GM21529 (cell line): Measurements from ENCODE around the gene CLEC18C.
"Not testable (repeated sequence)": the region's sequence is repeated elsewhere in the genome, so short reads cannot be mapped to it uniquely, and the experiment has no call there.

Source experiments
- ATAC-seq: cut with Tn5 transposase; IDR thresholded peaks from one replicate; pipeline ENCODE4 v1.9.1; 2021; ENCODE audit not compliant: unreplicated experiment

CLEC18C gene

DNA sequence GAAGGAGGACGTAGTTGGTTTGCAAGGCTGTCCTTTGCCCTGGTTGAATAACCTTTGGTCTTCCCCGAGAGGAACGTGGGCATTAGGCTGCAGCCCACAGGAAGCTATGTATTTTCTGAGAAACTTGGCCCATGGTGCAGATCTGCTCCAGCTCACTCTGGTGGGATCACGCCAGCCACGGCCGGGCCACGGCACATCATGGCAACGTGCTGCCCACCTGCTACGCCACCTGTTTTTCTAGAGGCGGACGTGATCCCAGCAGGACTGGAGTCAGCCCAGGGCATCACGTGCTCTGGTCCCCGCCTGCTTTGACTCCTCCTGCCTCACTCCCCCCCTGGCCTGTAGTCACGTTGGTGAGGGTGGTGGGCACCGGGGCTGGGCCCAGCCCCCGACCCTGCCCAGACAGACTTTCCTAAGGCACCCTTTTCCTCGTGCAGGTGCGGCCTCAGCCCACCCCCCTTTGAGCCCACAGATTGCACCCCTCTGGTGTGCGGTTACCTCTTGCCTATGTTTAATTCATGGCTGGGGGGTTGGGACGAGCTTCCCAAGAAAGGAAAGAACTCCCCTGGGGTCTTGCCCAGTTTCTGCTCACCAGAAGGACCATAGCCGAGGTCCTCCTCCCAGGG, at the start of gene CLEC18C:
Gene CLEC18C (plus strand): TSS at position 576 of the 626 bp plus-strand sequence. CDS start 492 bp downstream, outside the sequence.
- ATAC-seq: not testable (repeated sequence)

DNA sequence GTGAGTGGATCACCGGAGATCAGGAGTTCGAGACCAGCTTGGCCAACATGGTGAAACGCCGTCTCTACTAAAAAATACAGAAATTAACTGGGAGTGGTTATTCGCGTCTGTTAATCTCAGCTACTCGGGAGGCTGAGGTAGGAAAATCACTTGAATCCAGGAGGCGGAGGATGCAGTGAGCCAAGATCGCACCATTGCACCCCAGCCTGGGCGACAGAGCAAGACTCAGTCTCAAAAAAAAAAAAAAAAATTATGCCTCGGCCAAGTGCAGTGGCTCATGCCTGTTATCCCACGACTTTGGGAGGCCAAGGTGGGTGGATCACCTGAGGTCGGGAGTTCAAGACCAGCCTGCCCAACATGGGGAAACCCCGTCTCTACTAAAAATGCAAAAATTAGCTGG, 49.8 kb upstream of the CLEC18C start:
- not testable (repeated sequence) for ATAC-seq

DNA sequence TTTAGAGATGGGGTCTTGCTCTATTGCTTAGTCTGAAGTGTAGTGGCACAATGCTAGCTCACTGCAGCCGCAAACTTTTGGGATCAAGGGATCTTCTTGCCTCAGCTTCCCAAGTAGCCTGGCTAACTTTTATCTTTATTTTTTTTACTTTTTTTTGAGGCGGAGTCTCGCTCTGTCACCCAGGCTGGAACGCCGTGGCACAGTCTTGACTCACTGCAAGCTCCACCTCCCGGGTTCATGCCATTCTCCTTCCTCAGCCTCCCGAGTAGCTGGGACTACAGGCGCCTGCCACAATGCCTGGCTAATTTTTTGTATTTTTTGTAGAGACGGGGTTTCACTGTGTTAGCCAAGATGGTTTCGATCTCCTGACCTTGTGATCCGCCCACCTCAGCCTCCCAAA, 47.4 kb upstream of the CLEC18C start:
- ATAC-seq: not testable (repeated sequence)

DNA sequence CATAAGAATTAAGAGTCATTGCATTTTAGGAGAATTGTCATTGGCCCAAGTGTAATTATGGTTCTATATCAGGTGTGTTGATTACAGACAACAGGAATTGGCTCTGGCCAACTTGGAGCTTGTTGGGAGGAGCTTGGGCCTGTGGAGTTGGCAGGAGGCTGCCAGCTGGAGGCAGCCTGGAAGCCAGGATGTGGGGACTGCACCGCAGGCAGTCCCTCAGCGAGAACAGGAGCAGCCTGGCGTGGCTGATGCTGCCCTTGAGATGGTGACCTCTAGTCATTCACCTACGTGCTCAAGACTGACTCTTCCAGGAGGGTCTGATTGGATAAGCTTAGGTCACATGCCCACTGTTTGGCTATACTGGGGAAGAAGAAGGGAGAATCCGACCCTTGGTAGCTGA, 45.9 kb upstream of the CLEC18C start:
- not testable (repeated sequence) for ATAC-seq

DNA sequence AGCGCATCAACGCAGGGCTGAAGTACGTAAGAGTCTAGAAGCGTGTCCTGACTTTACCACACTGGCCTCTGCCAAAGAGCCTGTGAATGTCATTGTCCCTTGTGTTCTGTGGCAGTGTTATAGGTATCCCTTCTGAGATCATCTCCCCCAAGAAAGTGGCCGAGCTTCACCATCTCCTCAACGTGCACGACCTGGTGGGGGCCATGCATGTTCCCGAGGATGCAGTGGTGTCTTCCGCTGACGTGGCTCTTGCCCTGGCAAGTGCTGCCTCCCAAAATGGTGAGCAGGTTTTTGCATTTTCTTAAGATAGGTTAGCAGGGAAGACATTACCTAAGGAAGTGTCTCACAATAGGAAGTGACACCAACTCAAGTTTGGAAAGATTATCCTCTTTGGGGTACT, 44.7 kb upstream of the CLEC18C start:
- not testable (repeated sequence) for ATAC-seq

DNA sequence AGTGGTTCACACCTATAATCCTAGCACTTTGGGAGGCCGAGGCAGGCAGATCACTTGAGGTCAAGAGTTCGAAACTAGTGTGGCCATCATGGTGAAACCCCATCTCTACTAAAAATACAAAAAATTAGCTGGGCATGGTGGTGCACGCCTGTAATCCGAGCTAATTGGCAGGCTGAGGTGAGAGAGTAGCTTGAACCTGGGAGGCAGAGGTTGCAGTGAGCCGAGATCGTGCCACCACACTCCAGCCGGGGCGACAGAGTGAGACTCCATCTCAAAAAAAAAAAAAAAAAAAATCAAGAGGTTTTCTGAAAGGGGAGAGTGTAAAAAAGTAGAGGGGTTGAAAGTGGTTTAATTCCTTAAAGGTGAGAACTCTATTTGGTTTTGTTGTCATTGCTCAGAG, 37.8 kb upstream of the CLEC18C start:
- not testable (repeated sequence) for ATAC-seq

DNA sequence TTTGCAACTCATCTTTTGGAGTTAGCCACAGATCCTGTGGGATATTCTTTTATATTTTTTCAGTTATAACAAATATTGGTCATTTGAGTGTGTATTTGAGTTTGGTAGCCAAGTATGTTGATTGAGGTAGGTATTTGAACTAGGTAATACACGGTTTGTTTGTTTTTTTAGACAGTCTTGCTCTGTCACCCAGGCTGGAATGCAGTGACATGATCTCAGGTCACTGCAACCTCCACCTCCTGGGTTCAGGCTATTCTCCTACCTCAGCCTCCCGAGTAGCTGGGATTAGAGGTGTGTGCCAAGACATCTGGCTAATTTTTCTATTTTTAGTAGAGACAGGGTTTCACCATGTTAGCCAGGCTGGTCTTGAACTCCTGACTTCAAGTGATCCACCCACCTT, 37.0 kb upstream of the CLEC18C start:
- not testable (repeated sequence) for ATAC-seq

DNA sequence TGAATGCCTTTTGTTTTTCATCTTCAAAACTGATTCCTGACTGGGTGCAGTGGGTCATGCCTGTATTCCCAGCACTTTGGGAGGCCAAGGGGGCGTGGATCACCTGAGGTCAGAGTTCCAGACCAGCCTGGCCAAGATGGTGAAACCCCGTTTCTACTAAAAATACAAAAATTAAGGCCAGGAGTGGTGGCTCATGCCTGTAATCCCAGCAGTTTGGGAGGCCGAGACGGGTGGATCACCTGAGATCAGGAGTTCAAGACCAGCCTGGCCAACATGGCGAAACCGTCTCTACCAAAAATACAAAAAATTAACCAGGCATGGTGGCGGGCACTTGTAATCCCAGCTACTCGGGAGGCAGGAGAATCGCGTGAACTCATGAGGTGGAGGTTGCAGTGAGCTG, 30.8 kb upstream of the CLEC18C start:
- not testable (repeated sequence) for ATAC-seq

DNA sequence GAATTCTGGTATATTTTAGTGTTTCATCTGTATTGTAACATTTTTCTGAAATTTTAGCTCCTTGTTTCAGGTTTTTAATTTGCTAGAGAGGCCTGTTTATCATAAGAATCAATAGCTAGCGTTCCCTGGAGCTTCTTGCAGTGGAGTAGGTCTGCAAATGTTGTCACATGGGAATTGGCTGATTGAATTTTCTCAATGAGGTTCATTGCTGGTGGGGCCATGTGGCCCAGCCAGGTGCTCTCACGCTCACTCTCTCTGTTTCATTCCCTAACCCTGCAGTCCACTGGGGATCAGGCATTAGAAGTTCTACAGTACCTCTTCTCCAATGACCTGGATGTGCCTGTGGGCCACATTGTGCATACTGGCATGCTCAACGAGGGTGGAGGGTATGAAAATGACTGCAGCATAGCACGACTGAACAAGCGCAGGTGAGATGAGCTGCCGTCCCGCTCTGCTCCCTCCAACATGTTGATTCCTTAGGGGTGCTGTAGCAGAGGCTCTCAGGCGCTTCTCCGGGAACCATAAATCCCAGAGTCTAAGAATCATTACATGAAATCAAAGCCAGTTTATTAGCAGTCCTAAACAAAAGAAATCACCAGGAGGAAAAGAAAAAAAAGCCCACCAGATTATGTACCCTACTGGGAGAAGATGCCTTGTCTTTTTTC, 30.2 kb upstream of the CLEC18C start:
- not testable (repeated sequence) for ATAC-seq

DNA sequence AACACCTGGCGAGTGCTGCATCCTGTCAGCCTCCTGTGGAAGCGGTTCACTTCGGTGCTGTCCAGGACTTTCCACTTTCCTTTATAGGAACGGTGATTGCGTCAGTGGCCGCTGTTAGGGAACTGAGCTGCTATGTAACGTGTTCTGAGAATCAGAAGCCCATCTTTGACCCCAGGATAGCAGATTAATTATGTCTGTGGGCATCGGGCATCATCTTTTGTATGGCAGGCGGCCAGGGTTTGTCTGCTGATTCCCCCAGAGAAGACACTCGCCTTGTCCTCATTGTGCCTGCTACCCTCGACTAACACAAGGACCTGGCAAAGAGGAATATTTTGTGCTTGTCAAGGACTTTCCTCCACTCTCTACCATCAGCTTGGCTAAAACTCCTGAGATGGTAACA, 25.7 kb upstream of the CLEC18C start:
- not testable (repeated sequence) for ATAC-seq

DNA sequence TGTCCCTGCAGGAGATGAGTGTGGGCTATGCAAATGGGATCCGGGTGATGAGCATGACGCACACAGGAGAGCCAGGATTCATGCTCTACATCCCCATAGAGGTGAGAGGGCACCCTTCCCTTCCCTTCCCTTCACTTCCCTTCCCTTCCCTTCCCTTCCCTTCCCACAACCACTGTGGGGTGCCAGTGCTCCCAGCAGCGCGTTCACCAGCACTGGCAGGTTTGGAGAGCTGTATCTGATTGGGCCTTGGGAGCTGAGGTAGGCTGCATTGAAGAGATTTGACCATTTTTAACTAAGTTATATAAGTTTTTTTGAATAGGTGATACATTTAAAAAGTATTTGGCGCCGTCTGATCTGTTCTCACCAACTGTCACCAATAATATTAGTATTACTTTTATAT, 25.1 kb upstream of the CLEC18C start:
- ATAC-seq: not testable (repeated sequence)

DNA sequence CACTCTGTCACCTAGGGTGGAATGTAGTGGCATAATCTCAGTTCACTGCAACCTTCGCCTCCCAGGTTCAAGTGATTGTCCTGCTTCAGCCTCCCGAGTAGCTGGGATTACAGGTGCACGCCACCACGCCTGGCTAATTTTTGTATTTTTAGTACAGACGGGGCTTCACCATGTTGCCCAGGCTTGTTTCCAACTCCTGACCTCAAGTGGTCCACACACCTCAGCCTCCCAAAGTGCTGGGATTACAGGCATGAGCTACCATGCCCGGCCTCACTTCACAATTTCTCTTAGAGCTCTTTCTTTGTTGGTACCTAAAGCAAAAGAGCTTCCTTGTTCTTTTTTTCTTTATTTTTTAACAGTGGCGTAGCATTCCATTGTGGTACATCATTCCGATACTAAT, 24.3 kb upstream of the CLEC18C start:
- not testable (repeated sequence) for ATAC-seq

DNA sequence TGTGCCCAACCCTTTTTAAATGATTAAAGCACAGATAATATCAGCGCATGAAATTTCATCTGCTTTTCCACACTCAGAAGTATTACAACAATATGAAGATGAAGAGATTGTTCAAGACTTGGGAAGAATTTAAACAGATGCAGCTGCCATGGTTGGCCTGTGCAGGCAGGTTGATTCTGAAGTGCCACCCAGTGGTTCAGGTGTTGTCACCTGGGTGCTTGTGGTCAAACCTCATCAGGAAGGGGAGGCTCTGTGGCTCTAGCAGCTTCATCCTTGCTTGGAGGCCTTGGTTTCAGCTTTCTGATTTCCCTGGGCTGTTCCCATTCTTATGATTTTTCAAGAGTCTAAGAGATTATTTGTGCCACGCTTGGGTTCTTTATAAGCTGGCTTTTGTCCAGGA, 22.2 kb upstream of the CLEC18C start:
- no peak for ATAC-seq

DNA sequence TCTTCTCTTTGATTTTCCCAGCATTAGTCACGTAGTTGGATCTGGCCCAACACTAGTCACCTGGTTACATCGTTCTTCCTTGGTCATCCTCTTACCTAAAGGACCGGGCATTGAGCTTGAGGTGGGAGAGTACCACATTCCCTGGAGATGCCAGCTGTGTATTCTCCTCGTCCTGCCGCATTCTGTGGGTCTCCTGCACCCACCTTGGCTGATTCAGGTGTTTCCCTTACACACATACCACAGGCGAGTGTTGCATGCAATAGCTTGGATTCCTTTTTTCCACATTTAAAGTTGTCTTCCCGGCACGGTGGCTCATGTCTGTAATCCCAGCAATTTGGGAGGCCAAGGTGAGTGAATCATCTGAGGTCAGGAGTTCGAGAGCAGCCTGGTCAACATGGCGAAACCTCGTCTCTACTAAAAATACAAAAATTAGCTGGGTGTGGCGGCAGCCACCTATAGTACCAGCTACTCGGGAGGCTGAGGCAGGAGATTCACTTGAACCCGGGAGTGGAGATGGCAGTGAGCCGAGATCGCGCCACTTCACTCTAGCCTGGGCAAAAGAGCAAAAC, 21.6 kb upstream of the CLEC18C start:
- no peak for ATAC-seq

DNA sequence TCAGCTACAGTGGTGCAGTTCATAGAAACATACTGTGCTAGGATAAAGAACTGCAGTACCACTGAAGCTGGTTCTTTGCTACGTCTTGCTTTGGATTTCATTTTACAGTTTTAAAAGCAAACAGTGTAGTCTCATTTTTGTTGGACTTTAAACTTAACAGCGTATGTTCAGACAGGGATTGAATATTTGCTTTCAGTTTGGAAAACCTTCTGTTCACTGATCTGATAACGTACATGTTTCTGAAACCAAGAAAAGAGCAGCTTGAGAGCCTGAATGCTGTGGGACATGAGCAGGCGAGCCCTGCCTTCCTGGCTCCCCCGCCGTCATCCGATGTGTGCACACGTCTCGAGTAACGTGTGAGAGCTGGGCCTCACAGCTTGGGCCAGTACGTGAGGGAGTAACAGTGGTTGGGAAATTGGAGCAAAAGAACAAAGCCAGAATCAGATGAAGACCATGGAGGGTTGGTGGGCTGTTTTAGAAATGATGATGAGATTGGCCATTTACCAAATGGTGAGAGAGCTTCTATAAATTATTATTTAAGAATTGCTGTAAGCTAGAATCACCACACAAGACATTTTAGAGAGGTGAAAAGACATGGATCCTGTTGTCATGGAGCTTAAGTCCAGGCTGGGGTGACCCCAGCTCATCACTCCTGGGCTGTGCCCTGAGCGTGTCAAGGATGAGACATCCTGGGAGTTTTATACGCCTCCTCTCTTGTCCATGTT, 20.8 kb upstream of the CLEC18C start:
- no peak for ATAC-seq

DNA sequence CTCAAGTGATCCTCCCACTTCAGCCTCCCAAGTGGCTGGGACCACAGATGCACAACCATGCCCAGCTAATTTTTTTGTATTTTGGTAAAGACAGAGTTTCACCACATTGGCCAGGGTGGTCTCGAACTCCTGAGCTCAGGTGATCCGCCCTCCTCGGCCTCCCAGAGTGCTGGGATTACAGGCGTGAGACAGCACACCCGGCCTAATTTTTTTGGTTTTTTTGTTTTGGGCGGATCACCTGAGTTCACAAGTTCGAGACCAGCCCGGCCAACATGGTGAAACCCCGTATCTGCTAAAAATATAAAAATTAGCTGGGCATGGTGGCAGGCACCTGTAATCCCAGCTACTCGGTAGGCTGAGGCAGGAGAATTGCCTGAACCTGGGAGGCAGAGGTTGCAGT, 18.9 kb upstream of the CLEC18C start:
- not testable (repeated sequence) for ATAC-seq

DNA sequence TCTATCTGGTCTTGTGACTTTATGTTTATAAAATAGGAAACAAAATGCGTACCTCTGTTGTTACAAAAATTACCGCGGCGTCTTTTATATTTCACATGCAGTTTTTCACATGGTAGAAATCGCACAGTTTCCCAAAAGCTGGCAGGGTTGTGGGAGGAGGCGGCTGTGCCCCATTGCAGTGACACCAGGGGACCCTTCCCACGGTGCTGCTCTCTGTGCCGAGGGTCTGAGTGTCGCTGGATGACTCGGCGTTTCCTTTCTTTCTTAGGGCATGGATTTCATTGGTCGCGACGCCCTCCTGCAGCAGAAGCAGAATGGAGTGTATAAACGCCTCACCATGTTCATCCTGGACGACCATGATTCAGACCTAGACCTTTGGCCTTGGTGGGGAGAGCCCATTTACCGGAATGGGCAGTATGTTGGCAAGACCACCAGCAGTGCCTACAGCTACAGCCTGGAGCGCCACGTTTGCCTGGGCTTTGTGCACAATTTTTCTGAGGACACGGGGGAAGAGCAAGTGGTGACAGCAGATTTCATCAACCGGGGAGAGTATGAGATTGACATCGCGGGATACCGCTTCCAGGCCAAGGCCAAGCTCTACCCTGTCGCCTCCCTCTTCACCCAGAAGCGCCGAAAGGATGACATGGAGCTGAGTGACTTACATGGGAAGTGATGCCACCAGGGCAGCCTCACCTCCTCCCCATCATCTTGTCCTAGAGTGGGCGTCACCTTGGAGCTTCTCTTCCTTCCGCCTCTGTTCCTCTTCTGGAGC, 17.2 kb upstream of the CLEC18C start:
- ATAC-seq: no peak

DNA sequence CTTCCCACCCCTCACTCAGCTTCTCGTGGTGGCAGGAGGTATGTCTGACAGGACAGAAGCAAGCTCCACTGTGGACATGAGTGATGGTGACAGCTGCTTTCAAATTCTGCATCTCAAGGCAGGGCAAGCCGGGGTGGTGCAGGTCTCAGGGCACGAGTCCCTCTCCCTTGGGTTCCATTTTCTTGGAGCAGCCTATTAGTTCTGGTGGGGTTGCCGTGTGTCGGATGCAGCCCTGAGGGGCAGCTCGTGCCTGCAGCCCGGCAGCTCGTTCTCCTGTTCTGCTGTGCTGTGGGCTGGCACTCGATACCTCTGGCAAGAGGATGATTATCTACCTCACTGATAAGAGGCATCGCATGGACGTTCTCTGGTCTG, 16.5 kb upstream of the CLEC18C start:
- ATAC-seq: no peak

DNA sequence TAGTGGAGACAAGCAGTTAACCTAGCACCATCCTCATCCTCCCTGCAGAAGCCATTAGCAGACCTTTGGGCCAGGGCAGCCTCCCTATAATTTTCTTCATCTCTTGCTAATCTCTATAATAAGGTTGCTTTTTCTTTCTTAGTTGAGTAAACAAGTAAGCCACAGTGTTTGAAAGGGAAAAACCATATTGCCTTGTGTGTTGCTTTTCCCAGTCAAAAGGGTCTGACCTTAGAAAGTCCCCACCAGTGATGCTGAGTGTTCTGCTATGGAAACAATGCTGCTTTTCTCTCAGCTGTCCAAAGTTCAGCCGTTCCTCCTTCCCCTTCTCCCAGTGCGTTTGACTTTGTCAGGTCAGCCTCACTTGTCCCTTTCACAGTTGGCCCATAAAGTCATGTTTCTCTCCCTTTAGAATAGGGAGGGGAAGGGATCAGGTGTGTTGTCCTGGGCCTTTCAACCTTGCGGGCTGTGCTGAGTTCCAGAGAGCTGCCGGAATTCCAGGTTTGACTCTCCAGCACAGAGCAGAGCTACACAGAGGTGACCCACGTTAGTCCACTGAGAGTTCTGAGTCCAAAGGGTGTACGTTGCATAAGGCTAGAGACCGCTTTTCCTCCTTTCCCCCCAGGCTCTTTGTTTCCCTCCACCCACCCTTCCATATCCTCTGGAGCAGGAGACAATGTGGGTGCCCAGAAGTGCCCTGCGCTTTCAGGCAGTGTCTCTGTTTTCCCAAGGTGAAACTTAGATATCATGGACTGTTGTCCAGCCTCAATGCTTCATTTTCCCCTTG, 15.9 kb upstream of the CLEC18C start:
- no peak for ATAC-seq

DNA sequence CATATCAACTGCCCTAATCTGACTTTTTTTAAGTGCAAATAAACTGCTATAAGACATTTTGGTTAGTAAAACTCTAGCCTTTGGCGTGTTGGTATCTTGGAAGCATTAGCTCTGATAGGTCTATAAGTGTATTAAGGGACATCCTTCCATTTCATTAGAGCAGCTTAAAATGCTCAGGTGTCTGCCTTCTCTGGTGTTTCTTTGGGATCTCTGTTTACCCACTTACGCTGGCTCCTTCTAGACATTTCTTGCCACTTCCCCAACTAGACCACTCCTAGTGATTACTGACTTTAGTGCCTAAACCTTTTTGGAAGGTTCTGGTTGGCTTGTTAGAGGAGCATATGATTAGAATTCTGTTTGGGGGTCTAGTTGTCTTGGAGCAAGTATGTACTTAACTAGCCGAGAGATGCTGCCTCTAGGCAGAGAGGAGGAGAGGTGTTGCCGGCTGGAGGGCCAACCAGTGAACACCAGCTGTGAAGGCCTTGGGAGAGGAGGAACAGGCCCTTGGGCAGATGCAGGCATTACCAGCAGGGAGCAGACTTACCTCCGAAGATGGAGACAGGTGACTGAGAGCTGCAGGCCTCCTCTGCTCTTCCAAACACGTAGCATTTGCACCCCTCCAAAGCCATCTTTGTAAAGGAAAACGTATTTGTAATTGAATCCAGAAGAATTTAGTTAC, 15.2 kb upstream of the CLEC18C start:
- ATAC-seq: no peak
